Left ventricle myocardium inferior (tissue), 1 donor: ENCODE measurements around the gene DHRS4. TPM values are rescaled to one million over a fixed set of nuclear protein-coding genes. Genes with fewer than 3 reads are reported as not detected.
"Not testable (repeated sequence)": the region's sequence is repeated elsewhere in the genome, so short reads cannot be mapped to it uniquely, and the experiment has no call there.

Experiments used
- DNase-seq: peaks from one replicate; pipeline ENCODE4 v3.0.0-alpha.2; 2020
- H3K27ac ChIP-seq: fragments of 200-600 bp; replicated peaks from 2 replicates; pipeline ENCODE4 v1.8.0; 2021
- H3K27me3 ChIP-seq: fragments of 200-600 bp; 2 replicates; pipeline ENCODE4 v1.8.0; 2021; ENCODE audit warnings: low read depth
- H3K36me3 ChIP-seq: fragments of 200-600 bp; 2 replicates; pipeline ENCODE4 v1.8.0; 2021
- H3K4me1 ChIP-seq: fragments of 200-600 bp; 2 replicates; pipeline ENCODE4 v1.8.0; 2021
- H3K4me3 ChIP-seq: fragments of 200-600 bp; 2 replicates; pipeline ENCODE4 v1.8.0; 2021; ENCODE audit warnings: mild to moderate bottlenecking, moderate library complexity
- H3K9me3 ChIP-seq: fragments of 200-600 bp; replicated peaks from 2 replicates; pipeline ENCODE4 v1.8.0; 2021
- intact Hi-C: fragments of 100-400 bp; cut with micrococcal nuclease; formaldehyde crosslinking; loops from one replicate; pipeline ENCODE4 v1.11.0; 2022
- total RNA-seq: library from RNA; stranded (reverse); fragmentation: NEBNext Ultra II Directional; extraction: Animal tissue kit (Norgen Biotek cat#: 25700); gene quantifications from one replicate; pipeline ENCODE4 v1.2.1, GENCODE V29; 2021
- TF ChIP-seq, protein P1 (sequence below): fragments of 200-600 bp; IDR thresholded peaks from 2 replicates; pipeline ENCODE4 v1.8.0; 2021; ENCODE audit warnings: antibody characterized with exemption, mild to moderate bottlenecking, borderline replicate concordance
- donor health status: DM: no; HTN: yes; CAD: no; lungs with severe emphysema.

DHRS4 gene
- total RNA-seq, 1 donor from 2014 or later, result 30.8 TPM

DNA sequence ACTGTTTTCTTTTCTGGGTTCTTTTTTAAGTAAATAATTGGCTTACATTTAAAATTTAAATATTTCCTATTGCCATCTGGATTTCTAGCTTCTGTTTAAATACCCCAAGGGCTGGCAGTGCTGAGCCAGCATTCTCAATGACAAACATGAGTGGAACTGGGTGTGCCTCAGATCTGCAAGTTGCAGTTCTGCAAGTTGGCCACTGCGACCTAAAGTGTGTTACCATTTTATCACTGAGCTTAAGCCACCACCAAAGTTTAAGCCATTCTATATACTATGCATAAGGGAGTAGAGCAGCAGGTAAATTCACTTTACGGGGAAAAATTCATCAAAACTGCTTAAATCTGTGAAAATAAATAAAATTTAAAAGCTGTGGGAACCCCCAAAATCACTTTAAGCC is 23.6 kb downstream of the DHRS4 start:
- TF ChIP-seq, protein P1, sequence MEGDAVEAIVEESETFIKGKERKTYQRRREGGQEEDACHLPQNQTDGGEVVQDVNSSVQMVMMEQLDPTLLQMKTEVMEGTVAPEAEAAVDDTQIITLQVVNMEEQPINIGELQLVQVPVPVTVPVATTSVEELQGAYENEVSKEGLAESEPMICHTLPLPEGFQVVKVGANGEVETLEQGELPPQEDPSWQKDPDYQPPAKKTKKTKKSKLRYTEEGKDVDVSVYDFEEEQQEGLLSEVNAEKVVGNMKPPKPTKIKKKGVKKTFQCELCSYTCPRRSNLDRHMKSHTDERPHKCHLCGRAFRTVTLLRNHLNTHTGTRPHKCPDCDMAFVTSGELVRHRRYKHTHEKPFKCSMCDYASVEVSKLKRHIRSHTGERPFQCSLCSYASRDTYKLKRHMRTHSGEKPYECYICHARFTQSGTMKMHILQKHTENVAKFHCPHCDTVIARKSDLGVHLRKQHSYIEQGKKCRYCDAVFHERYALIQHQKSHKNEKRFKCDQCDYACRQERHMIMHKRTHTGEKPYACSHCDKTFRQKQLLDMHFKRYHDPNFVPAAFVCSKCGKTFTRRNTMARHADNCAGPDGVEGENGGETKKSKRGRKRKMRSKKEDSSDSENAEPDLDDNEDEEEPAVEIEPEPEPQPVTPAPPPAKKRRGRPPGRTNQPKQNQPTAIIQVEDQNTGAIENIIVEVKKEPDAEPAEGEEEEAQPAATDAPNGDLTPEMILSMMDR, result peak; percentile 53
- DNase-seq, H3K4me1 ChIP-seq, H3K27ac ChIP-seq, intact Hi-C loops, H3K4me3 ChIP-seq, H3K9me3 ChIP-seq, H3K27me3 ChIP-seq, H3K36me3 ChIP-seq: not testable (repeated sequence)

DNA sequence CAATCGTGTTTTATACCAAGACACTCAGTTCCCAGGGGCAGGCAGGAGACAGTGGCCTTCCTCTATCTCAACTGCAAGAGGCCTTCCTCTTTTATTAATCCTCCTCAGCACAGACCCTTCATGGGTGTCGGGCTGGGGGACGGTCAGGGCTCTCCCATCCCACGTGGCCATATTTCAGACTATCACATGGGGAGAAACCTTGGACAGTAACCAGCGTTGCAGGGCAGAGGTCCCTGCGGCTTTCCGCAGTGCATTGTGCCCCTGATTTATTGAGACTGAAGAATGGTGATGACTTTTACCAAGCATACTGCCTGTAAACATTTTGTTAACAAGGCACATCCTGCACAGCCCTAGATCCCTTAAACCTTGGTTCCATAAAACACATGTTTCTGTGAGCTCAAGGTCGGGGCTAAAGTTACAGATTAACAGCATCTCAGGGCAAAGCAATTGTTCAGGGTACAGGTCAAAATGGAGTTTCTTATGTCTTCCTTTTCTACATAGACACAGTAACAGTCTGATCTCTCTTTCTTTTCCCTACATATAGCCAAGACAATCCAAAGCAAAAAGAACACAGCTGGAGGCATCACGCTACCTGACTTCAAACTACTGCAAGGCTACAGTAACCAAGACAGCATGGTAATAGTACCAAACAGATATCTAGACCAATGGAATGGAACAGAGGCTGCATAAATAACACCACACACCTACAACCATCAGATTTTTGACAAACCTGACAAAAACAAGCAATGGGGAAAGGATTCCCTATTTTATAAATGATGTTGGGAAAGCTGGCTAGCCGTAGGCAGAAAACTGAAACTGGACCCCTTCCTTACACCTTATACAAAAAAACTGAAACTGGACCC is 28.6 kb downstream of the DHRS4 start:
- intact Hi-C loops, H3K4me3 ChIP-seq: not testable (repeated sequence)

DNA sequence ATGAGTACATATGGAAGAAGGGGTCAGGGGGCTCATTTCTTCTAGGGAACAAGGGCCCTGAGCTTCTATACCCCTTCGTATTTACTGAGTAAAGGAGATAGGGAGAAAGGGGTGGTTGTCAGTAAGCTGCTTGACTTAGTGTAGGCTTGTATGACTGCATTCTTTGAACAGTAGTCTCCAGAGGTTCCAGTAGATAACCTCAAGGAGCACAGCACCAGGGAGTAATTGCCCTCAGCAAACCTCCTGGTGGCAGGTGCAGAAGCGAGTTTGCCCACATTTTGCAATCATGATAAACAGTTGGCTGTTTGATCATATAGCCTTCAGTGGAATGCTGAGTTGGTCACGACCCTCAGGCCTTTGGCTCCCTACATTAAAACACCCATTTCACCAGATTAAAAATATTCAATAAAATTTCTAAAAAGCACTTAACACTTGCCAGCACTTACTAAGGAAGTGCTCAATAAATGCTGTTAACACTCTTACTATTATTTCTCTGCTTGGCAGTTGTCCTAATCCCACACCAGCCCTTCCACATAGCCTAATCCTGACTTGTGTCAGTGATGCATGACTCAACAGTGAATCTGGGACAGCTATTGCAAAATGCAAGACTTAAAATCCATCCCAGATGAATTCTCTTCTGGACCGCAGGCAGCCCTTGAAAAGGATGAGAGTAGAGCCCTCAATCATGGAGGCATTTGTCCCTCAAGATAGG is 31.5 kb downstream of the DHRS4 start:
- intact Hi-C loops, result no loop called here
- H3K27ac ChIP-seq, result peak overlapping the region; percentile 68

More for the DNA sequence above, 28.6 kb downstream of the DHRS4 start:
- not testable (repeated sequence) for H3K27ac ChIP-seq, H3K4me1 ChIP-seq, H3K36me3 ChIP-seq, H3K9me3 ChIP-seq, DNase-seq, H3K27me3 ChIP-seq

DNA sequence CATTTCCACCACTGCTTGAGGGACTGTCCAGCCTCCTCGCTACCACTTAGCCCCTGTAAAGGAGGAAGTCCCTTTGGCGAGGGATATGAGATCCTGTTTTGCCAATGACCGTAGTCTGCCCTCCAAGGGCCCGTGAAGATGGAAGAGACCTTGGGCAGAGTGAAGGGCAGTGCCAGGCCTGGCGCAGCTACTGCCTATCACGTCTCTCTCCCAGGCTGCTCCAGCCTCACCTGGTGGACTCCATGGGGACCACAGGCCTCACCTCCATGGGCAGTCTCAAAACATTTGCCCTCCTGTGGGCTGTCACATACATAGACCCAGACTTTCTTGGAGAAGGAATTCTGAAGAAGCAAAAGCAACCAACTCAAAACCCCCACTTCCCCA is 34.6 kb downstream of the DHRS4 start:
- H3K36me3 ChIP-seq, intact Hi-C loops, H3K9me3 ChIP-seq, DNase-seq, H3K4me1 ChIP-seq, H3K27me3 ChIP-seq: not testable (repeated sequence)
- H3K27ac ChIP-seq, result peak overlapping the region; percentile 48
- H3K4me3 ChIP-seq, result peak overlapping the region; percentile 53

More for the DNA sequence above, 31.5 kb downstream of the DHRS4 start:
- H3K4me3 ChIP-seq, result no peak overlapping the region
- H3K9me3 ChIP-seq, result no peaks in the 10 kb centered on the region
- no peaks in the 10 kb centered on the region for H3K27me3 ChIP-seq
- H3K4me1 ChIP-seq, result peaks cover 3% of the 10 kb centered on the region
- no peak for DNase-seq
- H3K36me3 ChIP-seq, result no peaks in the 10 kb centered on the region
- TF ChIP-seq, protein P1, result no peak

DNA sequence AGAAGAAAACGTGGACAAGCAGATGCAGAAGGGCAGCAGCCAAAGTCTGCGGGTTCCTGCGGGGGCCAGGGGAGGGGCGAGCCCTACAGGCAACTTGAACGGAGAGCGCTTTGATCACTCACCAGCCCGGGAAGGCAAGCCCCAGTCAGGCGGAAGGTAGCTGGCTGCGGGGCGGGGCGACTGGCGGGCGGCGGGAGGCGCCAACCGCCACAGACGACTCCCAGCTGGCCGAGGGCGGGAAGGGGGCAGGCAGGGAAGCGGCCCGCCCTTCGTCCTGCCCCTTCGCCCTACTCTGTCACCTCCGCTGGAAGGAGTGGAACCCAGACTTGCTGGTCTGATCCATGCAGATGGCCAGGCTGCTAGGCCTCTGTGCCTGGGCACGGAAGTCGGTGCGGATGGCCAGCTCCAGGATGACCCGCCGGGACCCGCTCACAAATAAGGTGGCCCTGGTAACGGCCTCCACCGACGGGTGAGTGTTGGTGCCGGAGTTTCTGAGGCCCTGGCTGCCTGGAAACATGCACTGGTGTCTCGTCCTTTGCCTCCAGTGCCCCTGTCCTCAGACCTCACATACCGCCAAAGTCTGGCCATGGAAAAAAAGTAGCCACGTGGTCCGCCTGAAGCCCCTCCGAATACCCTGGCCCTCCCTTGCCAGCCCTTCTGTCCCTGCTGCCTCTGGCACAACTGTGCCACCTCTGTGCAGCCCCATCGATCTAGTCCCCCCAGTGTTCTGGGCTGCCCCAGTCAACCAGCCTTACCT is 35.2 kb downstream of the DHRS4 start, which contains the start of gene DHRS4L2:
DHRS4L2 (plus strand) TSS at position 323 of the 757 bp plus-strand sequence; CDS start at position 342, 19 bp downstream.
- H3K27me3 ChIP-seq, H3K4me1 ChIP-seq, intact Hi-C loops, H3K9me3 ChIP-seq, H3K36me3 ChIP-seq: not testable (repeated sequence)
- Histone ChIP-seq H3K4me3 (peak within 1 kb of the TSS; percentile 53), H3K27ac (peak within 1 kb of the TSS; percentile 48)
- DNase-seq, result peak; percentile 83

DNA sequence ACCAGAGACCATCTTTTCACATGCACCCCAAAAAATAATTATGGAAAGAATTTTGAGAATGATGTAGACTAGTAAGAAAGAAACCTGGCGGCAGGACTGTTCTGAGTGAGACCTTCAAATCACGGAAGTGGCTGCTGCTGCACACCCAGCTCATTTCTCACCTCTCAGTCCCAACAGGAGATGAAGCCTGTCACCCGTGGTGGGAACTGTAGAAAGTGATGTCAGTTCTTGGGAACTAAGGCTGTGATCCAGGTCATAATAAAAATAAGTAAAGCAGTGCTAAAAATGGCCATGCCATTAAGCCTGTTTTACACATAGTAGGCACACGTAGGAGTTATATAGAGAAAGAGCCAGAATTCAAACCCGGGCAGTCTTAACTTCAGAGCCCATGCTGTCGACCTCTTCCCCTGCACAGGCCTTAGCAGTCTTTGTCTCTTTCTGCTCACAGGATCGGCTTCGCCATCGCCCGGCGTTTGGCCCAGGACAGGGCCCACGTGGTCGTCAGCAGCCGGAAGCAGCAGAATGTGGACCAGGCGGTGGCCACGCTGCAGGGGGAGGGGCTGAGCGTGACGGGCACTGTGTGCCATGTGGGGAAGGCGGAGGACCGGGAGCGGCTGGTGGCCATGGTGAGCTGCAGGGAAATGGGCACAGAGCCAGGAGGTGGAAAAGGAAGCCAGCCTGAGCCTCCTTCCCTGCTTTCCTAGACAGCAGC is 36.3 kb downstream of the DHRS4 start:
- DNase-seq, H3K4me1 ChIP-seq, H3K27ac ChIP-seq, H3K27me3 ChIP-seq, H3K36me3 ChIP-seq, intact Hi-C loops, H3K4me3 ChIP-seq, H3K9me3 ChIP-seq: not testable (repeated sequence)

DNA sequence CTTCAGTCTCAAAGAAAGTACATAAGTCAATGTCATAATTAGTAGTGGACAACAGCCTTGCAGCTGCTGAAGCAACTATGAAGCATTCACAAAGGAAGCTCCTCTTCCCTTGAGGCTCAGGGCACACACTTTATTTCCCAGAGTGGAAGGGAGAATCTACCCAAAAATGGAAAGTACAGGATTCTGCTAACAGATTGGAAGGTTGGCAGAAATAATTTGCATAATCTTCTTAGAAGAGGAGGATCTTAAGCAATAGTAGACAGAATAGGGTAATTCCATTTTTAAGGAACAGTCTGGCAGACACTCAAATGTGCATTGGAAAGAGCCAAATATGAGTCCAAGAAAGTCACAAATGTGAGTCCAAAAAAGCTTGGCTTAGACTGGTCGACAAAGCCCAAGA is 37.4 kb downstream of the DHRS4 start:
- not testable (repeated sequence) for H3K27ac ChIP-seq

DNA sequence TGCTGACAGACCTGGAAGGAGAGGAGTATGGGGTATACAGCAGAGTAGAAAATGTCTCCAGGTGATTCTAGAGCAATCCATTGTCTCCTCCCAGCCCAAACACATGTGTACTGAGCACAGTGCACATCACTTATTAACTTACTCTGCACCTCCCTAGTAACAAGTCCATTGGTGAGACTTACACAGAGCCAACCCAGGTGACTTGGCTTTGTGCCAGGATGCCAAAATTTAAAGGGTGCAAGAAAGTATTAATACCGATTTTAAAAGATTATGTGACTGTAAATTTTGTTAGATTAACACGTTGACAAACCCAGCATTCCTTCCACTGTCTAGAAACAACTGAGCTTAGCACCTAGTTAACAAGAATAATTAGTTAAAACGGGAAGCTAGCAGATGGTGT is 39.5 kb downstream of the DHRS4 start:
- H3K9me3 ChIP-seq, DNase-seq, intact Hi-C loops, H3K27ac ChIP-seq, H3K27me3 ChIP-seq, H3K36me3 ChIP-seq, H3K4me3 ChIP-seq, H3K4me1 ChIP-seq: not testable (repeated sequence)

More for the DNA sequence above, 37.4 kb downstream of the DHRS4 start:
- H3K4me3 ChIP-seq, H3K36me3 ChIP-seq, intact Hi-C loops, H3K9me3 ChIP-seq, DNase-seq, H3K27me3 ChIP-seq, H3K4me1 ChIP-seq: not testable (repeated sequence)

DNA sequence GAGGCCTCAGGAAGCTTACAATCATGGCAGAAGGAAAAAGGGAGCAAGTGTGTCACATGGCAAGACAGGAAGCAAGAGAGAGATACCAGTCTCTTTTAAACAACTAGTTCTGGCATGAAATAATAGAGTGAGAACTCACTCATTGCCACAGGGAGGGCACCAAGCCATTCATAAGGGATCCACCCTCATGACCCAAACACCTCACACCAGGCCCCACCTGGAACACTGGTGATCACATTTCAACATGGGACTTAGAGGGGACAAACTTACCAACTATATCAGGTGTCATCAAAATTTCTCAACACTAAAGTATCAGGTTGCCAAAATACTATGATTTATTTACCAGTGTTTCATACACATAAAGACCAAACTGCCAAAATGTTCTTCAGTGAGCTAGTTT is 42.4 kb downstream of the DHRS4 start:
- H3K9me3 ChIP-seq, H3K4me3 ChIP-seq, H3K36me3 ChIP-seq, intact Hi-C loops, DNase-seq, H3K4me1 ChIP-seq, H3K27me3 ChIP-seq, H3K27ac ChIP-seq: not testable (repeated sequence)

DNA sequence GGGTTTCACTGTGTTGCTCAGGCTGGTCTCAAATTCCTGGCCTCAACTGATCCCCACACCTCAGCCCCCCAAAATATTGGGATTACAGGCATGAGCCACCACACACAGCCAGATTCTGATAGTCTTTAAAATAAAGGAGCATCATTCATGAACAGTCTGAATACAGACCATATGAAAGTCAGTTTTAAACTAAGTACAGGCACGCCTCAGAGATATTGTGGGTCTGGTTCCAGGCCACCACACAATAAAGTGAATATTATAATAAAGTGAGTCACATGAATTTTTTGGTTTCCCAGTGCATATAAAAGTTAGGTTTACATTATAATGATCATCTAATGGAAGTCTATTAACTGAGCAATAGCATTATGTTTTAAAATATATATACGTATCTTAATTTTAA is 43.3 kb downstream of the DHRS4 start:
- DNase-seq, result not testable (repeated sequence)

DNA sequence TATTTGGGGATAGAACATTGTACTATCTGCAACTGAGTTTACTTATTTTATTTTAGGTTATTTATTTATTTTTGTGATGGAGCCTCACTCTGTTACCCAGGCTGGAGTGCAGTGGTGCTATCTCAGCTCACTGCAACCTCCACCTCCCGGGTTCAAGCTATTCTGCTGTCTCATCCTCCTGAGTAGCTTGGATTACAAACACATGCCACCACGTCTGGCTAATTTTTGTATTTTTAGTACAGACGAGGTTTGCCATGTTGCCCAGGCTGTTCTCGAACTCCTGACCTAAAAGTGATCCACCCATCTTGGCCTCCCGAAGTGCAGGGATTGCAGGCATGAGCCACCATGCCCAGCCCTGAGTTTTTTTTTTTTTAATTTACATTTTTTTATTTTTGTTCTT is 46.1 kb downstream of the DHRS4 start:
- intact Hi-C loops, H3K4me1 ChIP-seq, H3K27me3 ChIP-seq, H3K4me3 ChIP-seq, DNase-seq, H3K36me3 ChIP-seq, H3K27ac ChIP-seq, H3K9me3 ChIP-seq: not testable (repeated sequence)

More for the DNA sequence above, 43.3 kb downstream of the DHRS4 start:
- H3K4me3 ChIP-seq, H3K27ac ChIP-seq, H3K36me3 ChIP-seq, H3K4me1 ChIP-seq, H3K9me3 ChIP-seq, intact Hi-C loops, H3K27me3 ChIP-seq: not testable (repeated sequence)
